GM23338 (cell line): ENCODE measurements around the gene PTH1R. TPM values are rescaled to one million over a fixed set of nuclear protein-coding genes. Genes with fewer than 3 reads are reported as not detected.

ENCODE experiments used
- ATAC-seq: fragments of 200-7000 bp; cut with Tn5 transposase; 3 replicates; pipeline ENCODE4 v1.9.1; 2020
- DNase-seq: peaks from one replicate; pipeline ENCODE4 v3.0.0-alpha.2; 2015; ENCODE audit warnings: low spot score
- H2AFZ ChIP-seq: fragments of 200-600 bp; sonication (generic); 2 replicates; pipeline ENCODE4 v1.8.0; 2016; ENCODE audit warnings: antibody characterized with exemption, mild to moderate bottlenecking, moderate library complexity
- H3F3A ChIP-seq: fragments of 200-600 bp; sonication (generic); replicated peaks from 2 replicates; pipeline ENCODE4 v1.8.0; 2017; ENCODE audit warnings: antibody characterized with exemption, mixed run types, low read depth
- H3K27ac ChIP-seq: fragments of 200-600 bp; sonication (generic); 2 replicates; pipeline ENCODE4 v1.6.1; 2016; ENCODE audit warnings: low read depth
- H3K27me3 ChIP-seq: fragments of 200-600 bp; sonication (generic); 2 replicates; pipeline ENCODE4 v1.8.0; 2016; ENCODE audit warnings: mild to moderate bottlenecking, mixed run types, moderate library complexity; ENCODE audit not compliant: insufficient read depth
- H3K36me3 ChIP-seq: fragments of 200-600 bp; sonication (generic); 2 replicates; pipeline ENCODE4 v1.8.0; 2016; ENCODE audit warnings: mild to moderate bottlenecking; ENCODE audit not compliant: insufficient read depth
- H3K4me1 ChIP-seq: fragments of 200-600 bp; sonication (generic); 2 replicates; pipeline ENCODE4 v1.8.0; 2016; ENCODE audit warnings: mild to moderate bottlenecking, moderate library complexity; ENCODE audit not compliant: insufficient read depth
- H3K4me2 ChIP-seq: fragments of 200-600 bp; sonication (generic); 2 replicates; pipeline ENCODE4 v1.7.1; 2017; ENCODE audit warnings: mixed run types
- H3K4me3 ChIP-seq: fragments of 200-600 bp; sonication (generic); 2 replicates; pipeline ENCODE4 v1.6.1; 2016; ENCODE audit warnings: mixed run types
- H3K79me2 ChIP-seq: fragments of 200-600 bp; sonication (generic); replicated peaks from 2 replicates; pipeline ENCODE4 v1.8.0; 2017; ENCODE audit warnings: mild to moderate bottlenecking; ENCODE audit not compliant: insufficient read depth
- H3K9me2 ChIP-seq: fragments of 200-600 bp; sonication (generic); 2 replicates; pipeline ENCODE4 v1.8.0; 2017; ENCODE audit not compliant: insufficient read depth
- H4K20me1 ChIP-seq: fragments of 200-600 bp; sonication (generic); replicated peaks from 2 replicates; pipeline ENCODE4 v1.8.0; 2017; ENCODE audit warnings: mild to moderate bottlenecking; ENCODE audit not compliant: insufficient read depth
- H3K27ac Mint-ChIP-seq: 2 replicates; pipeline ENCODE4 v1.8.0; 2020; ENCODE audit warnings: inconsistent platforms, mild to moderate bottlenecking, moderate library complexity, mixed read lengths
- H3K27me3 Mint-ChIP-seq: 3 replicates; pipeline ENCODE4 v1.8.0; 2022; ENCODE audit warnings: low read depth, mild to moderate bottlenecking, moderate library complexity, mixed read lengths, inconsistent platforms; ENCODE audit not compliant: insufficient read depth, poor library complexity
- H3K36me3 Mint-ChIP-seq: 3 replicates; pipeline ENCODE4 v1.8.0; 2021; ENCODE audit warnings: low read depth, mild to moderate bottlenecking, inconsistent platforms, moderate library complexity, mixed read lengths
- H3K4me1 Mint-ChIP-seq: 3 replicates; pipeline ENCODE4 v1.8.0; 2020; ENCODE audit warnings: mild to moderate bottlenecking, inconsistent platforms, mixed read lengths
- H3K4me3 Mint-ChIP-seq: 3 replicates; pipeline ENCODE4 v1.8.0; 2021; ENCODE audit warnings: moderate library complexity, mild to moderate bottlenecking, inconsistent platforms, mixed read lengths
- H3K9me3 Mint-ChIP-seq: 3 replicates; pipeline ENCODE4 v1.8.0; 2020; ENCODE audit warnings: moderate library complexity, mild to moderate bottlenecking, inconsistent platforms, mixed read lengths
- CREB1 ChIP-seq: fragments of 250-450 bp; sonication (Bioruptor Pico); IDR thresholded peaks from 2 replicates; pipeline ENCODE4 v1.5.0; 2020; ENCODE audit warnings: low read depth, mild to moderate bottlenecking, moderate library complexity
- CTCF ChIP-seq, 2 experiments: fragments of 200-600 bp in 1 of 2; sonication (generic) in 1 of 2; conservative IDR thresholded peaks; 2 replicates each; pipeline versions ENCODE4 v1.5.1 to v1.6.1; 2016 to 2017; ENCODE audit warnings: antibody characterized with exemption in 2 of 2, low read depth in 2 of 2, mild to moderate bottlenecking in 2 of 2, moderate library complexity in 1 of 2
- ETS1 ChIP-seq: IDR thresholded peaks from 2 replicates; pipeline ENCODE4 v1.6.1; 2016; ENCODE audit warnings: antibody characterized with exemption
- EZH2 ChIP-seq: fragments of 200-600 bp; sonication (generic); IDR thresholded peaks from one replicate; pipeline ENCODE4 v1.8.0; 2017; ENCODE audit warnings: antibody characterized with exemption, mild to moderate bottlenecking, low read depth; ENCODE audit not compliant: unreplicated experiment
- EZH2phosphoT487 ChIP-seq: fragments of 200-600 bp; sonication (generic); IDR thresholded peaks from one replicate; pipeline ENCODE4 v1.8.1; 2018; ENCODE audit warnings: antibody characterized with exemption; ENCODE audit not compliant: unreplicated experiment
- JUNB ChIP-seq: IDR thresholded peaks from one replicate; pipeline ENCODE4 v1.6.1; 2016; ENCODE audit warnings: antibody characterized with exemption; ENCODE audit not compliant: unreplicated experiment
- NANOG ChIP-seq: IDR thresholded peaks from 2 replicates; pipeline ENCODE4 v1.6.1; 2016; ENCODE audit warnings: antibody characterized with exemption, borderline replicate concordance
- POLR2AphosphoS5 ChIP-seq: IDR thresholded peaks from 2 replicates; pipeline ENCODE4 v1.6.1; 2016; ENCODE audit warnings: antibody characterized with exemption, low read depth
- STAT1 ChIP-seq: IDR thresholded peaks from one replicate; pipeline ENCODE4 v1.6.1; 2016; ENCODE audit warnings: antibody characterized with exemption; ENCODE audit not compliant: unreplicated experiment
- ZNF114 ChIP-seq: fragments of 250-450 bp; sonication (Bioruptor Pico); IDR thresholded peaks from 2 replicates; pipeline ENCODE4 v1.5.0; 2020; ENCODE audit warnings: mild to moderate bottlenecking, moderate library complexity
- ZNF331 ChIP-seq: fragments of 250-450 bp; sonication (Bioruptor Pico); IDR thresholded peaks from 2 replicates; pipeline ENCODE4 v1.5.0; 2020; ENCODE audit warnings: low read depth, mild to moderate bottlenecking, moderate library complexity
- polyA plus RNA-seq: library from polyadenylated mRNA; unstranded; fragments of >200 nt; fragmentation: Nextera tagmentation; extraction: Ambion mirVana; gene quantifications from 2 replicates; pipeline ENCODE4 v1.2.1, GENCODE V29; 2016
- small RNA-seq: library from RNA; depleted of rRNA; stranded (forward); fragments of <200 nt; gene quantifications from one replicate; pipeline ENCODE3, GENCODE V24; 2014; ENCODE audit warnings: low replicate concordance
- total RNA-seq: library from RNA; depleted of rRNA; stranded (reverse); fragments of >200 nt; shearing (Covaris generic); gene quantifications from 2 replicates; pipeline ENCODE4 v1.2.3, GENCODE V29; 2014; rRNA removed
- TF ChIP-seq, protein P1 (sequence below): IDR thresholded peaks from one replicate; pipeline ENCODE4 v1.6.1; 2018; ENCODE audit warnings: antibody characterized with exemption; ENCODE audit not compliant: unreplicated experiment

The PTH1R gene
- total and polyA plus RNA-seq, 2 experiments from 2014 or later, result 1.3 to 1.9 TPM

DNA sequence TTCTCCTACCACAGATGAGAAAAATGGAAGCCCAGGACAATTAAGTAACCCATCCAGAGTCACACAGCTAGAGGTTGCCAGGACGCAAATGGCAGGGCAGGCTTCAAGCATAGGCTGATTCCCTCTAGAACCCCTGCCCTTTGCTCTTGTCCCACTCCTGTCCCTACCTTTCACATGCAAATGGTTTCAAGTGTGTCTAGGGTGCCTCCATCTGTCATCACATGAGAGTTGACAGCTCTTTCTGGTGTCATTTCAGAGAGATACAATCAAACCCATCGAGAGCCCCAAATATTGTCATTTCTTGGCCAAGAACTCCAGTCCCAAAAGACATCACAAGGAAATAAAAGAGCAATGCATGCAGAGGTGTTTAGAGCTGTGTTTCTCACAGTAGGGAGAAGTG lies 75.3 kb downstream of the PTH1R start:
- DNase-seq (no peak), ATAC-seq (no peak; the same call in 2 of the 3 replicates)
- Histone ChIP-seq H3K27ac (no peak overlapping the region), H3K4me3 (no peak overlapping the region), H3K9me2 (no peaks in the 10 kb centered on the region), H3F3A (no peaks in the 10 kb centered on the region), H3K4me2 (no peak overlapping the region), H3K79me2 (peaks cover 98% of the 10 kb centered on the region), H2AFZ (no peak overlapping the region), H3K4me1 (peaks cover 4% of the 10 kb centered on the region; the same call in 1 of the 2 replicates), H4K20me1 (peaks cover 93% of the 10 kb centered on the region), H3K36me3 (no peaks in the 10 kb centered on the region), H3K27me3 (no peaks in the 10 kb centered on the region)
- peaks cover 5% of the 10 kb centered on the region; the same call in 2 of the 3 replicates for H3K36me3 Mint-ChIP-seq
- no peak overlapping the region for H3K4me3 Mint-ChIP-seq
- peaks cover 6% of the 10 kb centered on the region for H3K27me3 Mint-ChIP-seq
- H3K27ac Mint-ChIP-seq, result no peak overlapping the region
- no peak for TF ChIP-seq CREB1 (CRISPR knock-in tag)
- no peak for TF ChIP-seq ZNF114
- TF ChIP-seq NANOG, result no peak
- no peak for TF ChIP-seq EZH2
- TF ChIP-seq CTCF (conservative IDR thresholded peaks at IDR 0.05; ENCODE audit: low read depth in 2 of 2), result no peak
- TF ChIP-seq ETS1, result no peak
- no peak for TF ChIP-seq ZNF331
- TF ChIP-seq STAT1, result no peak
- TF ChIP-seq EZH2phosphoT487, result no peak
- TF ChIP-seq, protein P1, sequence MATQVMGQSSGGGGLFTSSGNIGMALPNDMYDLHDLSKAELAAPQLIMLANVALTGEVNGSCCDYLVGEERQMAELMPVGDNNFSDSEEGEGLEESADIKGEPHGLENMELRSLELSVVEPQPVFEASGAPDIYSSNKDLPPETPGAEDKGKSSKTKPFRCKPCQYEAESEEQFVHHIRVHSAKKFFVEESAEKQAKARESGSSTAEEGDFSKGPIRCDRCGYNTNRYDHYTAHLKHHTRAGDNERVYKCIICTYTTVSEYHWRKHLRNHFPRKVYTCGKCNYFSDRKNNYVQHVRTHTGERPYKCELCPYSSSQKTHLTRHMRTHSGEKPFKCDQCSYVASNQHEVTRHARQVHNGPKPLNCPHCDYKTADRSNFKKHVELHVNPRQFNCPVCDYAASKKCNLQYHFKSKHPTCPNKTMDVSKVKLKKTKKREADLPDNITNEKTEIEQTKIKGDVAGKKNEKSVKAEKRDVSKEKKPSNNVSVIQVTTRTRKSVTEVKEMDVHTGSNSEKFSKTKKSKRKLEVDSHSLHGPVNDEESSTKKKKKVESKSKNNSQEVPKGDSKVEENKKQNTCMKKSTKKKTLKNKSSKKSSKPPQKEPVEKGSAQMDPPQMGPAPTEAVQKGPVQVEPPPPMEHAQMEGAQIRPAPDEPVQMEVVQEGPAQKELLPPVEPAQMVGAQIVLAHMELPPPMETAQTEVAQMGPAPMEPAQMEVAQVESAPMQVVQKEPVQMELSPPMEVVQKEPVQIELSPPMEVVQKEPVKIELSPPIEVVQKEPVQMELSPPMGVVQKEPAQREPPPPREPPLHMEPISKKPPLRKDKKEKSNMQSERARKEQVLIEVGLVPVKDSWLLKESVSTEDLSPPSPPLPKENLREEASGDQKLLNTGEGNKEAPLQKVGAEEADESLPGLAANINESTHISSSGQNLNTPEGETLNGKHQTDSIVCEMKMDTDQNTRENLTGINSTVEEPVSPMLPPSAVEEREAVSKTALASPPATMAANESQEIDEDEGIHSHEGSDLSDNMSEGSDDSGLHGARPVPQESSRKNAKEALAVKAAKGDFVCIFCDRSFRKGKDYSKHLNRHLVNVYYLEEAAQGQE, result no peak
- no peak for TF ChIP-seq POLR2AphosphoS5
- TF ChIP-seq JUNB, result no peak
- H3K9me3 Mint-ChIP-seq, result no peaks in the 10 kb centered on the region; the same call in 2 of the 3 replicates
- peaks cover 46% of the 10 kb centered on the region for H3K4me1 Mint-ChIP-seq

Small RNAs within 50 kb of the gene (small RNA-seq; reads per million reads assigned to genes)
- not detected for gene AC109583.2

Other genes starting within 250 kb of the PTH1R start
- 8.7 and 11.8 TPM in 2 replicates for gene ALS2CL, start 184.0 kb upstream of the PTH1R start, total RNA-seq
- 2.6 and 3.4 TPM in 2 replicates for gene ALS2CL, start 184.0 kb upstream of the PTH1R start, polyA plus RNA-seq
- gene TMIE, start 176.3 kb upstream of the PTH1R start, total RNA-seq, result 0.16 and 1.2 TPM in 2 replicates
- 0.70 and 0.84 TPM in 2 replicates for gene TMIE, start 176.3 kb upstream of the PTH1R start, polyA plus RNA-seq
- 1.4 and 1.5 TPM in 2 replicates for gene PRSS50, start 159.9 kb upstream of the PTH1R start, total RNA-seq
- 0.50 and 0.60 TPM in 2 replicates for gene PRSS50, start 159.9 kb upstream of the PTH1R start, polyA plus RNA-seq
- gene MYL3, start 14.3 kb upstream of the PTH1R start, total RNA-seq, result not detected in 2 replicates
- 1.0 TPM in 1 of 2 replicates, not detected in the other for gene MYL3, start 14.3 kb upstream of the PTH1R start, polyA plus RNA-seq
- 35.1 and 42.9 TPM in 2 replicates for gene CCDC12, start 99.0 kb downstream of the PTH1R start, total RNA-seq
- gene CCDC12, start 99.0 kb downstream of the PTH1R start, polyA plus RNA-seq, result 133 and 136 TPM in 2 replicates
- gene NBEAL2, start 101.9 kb downstream of the PTH1R start, total RNA-seq, result 66.1 and 79.9 TPM in 2 replicates
- gene NBEAL2, start 101.9 kb downstream of the PTH1R start, polyA plus RNA-seq, result 13.5 and 14.0 TPM in 2 replicates